GM23338 (cell line): Measurements from ENCODE around the gene UXS1.

ENCODE experiments used
- EZH2 ChIP-seq: fragments of 200-600 bp; sonication (generic); IDR thresholded peaks from one replicate; pipeline ENCODE4 v1.8.0; 2017; ENCODE audit warnings: antibody characterized with exemption, mild to moderate bottlenecking, low read depth; ENCODE audit not compliant: unreplicated experiment
- TF ChIP-seq, protein P1 (sequence below): IDR thresholded peaks from one replicate; pipeline ENCODE4 v1.6.1; 2018; ENCODE audit warnings: antibody characterized with exemption; ENCODE audit not compliant: unreplicated experiment

DNA sequence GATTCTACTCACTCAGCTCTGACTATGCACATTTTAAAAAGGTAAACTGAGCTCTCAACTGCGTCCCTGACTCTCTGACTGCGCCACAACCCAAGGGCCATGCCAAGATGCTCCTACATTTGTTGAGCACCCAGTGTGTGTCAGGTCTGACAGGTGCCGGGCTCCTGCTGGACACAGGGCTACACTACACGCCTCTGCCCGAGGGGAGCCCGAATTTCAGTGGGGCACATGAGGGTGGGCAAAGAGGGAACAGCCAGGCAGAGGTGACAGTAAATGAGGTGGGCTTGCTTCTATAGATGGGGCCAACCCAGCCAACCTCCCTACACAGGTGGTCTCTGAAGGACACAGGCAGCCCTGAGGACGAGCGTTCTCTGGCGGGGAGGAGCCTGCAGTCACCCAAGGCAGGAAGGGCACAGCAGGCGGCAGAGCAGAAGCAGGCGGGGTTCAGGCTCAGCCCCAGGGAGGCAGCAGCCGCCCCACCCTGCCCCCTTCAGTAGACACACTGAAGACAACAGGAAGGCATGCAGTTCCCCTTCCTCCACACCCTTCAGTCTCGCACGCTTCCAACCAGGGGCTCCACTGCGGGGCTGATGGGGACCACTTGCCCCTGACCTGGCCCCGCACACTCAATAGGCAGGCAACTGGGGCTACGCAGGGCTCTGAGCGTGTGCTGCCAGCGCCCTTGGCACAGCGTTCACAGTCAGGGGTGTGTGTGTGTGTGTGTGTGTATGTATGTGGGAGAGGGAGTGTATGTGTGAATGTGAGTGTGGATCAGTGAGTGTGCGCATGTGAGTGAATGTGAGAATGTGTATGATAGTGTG is 98.4 kb downstream of the UXS1 start:
- TF ChIP-seq, protein P1, sequence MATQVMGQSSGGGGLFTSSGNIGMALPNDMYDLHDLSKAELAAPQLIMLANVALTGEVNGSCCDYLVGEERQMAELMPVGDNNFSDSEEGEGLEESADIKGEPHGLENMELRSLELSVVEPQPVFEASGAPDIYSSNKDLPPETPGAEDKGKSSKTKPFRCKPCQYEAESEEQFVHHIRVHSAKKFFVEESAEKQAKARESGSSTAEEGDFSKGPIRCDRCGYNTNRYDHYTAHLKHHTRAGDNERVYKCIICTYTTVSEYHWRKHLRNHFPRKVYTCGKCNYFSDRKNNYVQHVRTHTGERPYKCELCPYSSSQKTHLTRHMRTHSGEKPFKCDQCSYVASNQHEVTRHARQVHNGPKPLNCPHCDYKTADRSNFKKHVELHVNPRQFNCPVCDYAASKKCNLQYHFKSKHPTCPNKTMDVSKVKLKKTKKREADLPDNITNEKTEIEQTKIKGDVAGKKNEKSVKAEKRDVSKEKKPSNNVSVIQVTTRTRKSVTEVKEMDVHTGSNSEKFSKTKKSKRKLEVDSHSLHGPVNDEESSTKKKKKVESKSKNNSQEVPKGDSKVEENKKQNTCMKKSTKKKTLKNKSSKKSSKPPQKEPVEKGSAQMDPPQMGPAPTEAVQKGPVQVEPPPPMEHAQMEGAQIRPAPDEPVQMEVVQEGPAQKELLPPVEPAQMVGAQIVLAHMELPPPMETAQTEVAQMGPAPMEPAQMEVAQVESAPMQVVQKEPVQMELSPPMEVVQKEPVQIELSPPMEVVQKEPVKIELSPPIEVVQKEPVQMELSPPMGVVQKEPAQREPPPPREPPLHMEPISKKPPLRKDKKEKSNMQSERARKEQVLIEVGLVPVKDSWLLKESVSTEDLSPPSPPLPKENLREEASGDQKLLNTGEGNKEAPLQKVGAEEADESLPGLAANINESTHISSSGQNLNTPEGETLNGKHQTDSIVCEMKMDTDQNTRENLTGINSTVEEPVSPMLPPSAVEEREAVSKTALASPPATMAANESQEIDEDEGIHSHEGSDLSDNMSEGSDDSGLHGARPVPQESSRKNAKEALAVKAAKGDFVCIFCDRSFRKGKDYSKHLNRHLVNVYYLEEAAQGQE = no peak
- TF ChIP-seq EZH2 = no peak
